H1 (cell line): Measurements from ENCODE around the gene GPRIN1.

ENCODE experiments used
- CEBPB ChIP-seq: IDR thresholded peaks from 2 replicates; pipeline ENCODE4 v1.6.1; 2012; ENCODE audit warnings: low read depth, low read length
- CTCF ChIP-seq, 3 experiments: IDR thresholded peaks; 1 replicate in 2 of 3; 2 replicates in 1 of 3; pipeline versions ENCODE4 v1.5.1 to v1.6.1; 2011; ENCODE audit warnings: low read length in 3 of 3, mild to moderate bottlenecking in 3 of 3, inconsistent platforms in 2 of 3, low read depth in 1 of 3, moderate library complexity in 1 of 3; ENCODE audit not compliant: insufficient read depth in 1 of 3; ENCODE audit errors: control extremely low read depth in 1 of 3
- HDAC2 ChIP-seq, 2 experiments: fragments of 300-600 bp in 1 of 2; sonication (generic) in 1 of 2; IDR thresholded peaks; 2 replicates each; pipeline ENCODE4 v1.6.1; 2011 to 2012; ENCODE audit warnings: low read depth in 2 of 2, low read length in 2 of 2, mild to moderate bottlenecking in 2 of 2, moderate library complexity in 2 of 2, borderline replicate concordance in 1 of 2, inconsistent platforms in 1 of 2

- TF ChIP-seq CTCF (IDR thresholded peaks at IDR 0.05; ENCODE audit: control extremely low read depth in 1 of 3, insufficient read depth in 1 of 3, low read depth in 1 of 3, low read length in 3 of 3) (no peak), HDAC2 (IDR thresholded peaks at IDR 0.05; ENCODE audit: borderline replicate concordance in 1 of 2, low read depth in 2 of 2, low read length in 2 of 2) (no peak), CEBPB (no peak)
Measured at GRCh38 chr5:176579323-176579722, 30.6 kb downstream of the GPRIN1 start.
